HepG2 (cell line): ENCODE measurements around the gene PHACTR3. TPM values are rescaled to one million over a fixed set of nuclear protein-coding genes. Genes with fewer than 3 reads are reported as not detected.

ENCODE experiments used
- ATAC-seq: fragments of 200-7000 bp; cut with Tn5 transposase; 3 replicates; pipeline ENCODE4 v1.9.1; 2020; ENCODE audit warnings: mild to moderate bottlenecking, moderate library complexity
- BruUV-seq: library from RNA; stranded (reverse); fragments of 400-500 nt; replicated peaks from 2 replicates; lab custom pipeline; 2021; lab: Mats Ljungman, UMichigan
- CTCF ChIA-PET: fragments of 300-600 bp; formaldehyde crosslinking; extraction: SDS; loops from one replicate; lab custom pipeline; 2021; ENCODE audit warnings: low total read pairs, inconsistent platforms, low intra/inter-chr PET ratio; lab: Yijun Ruan, JAX
- POLR2A ChIA-PET: fragments of 350-600 bp; sonication (Branson Sonifier 250); formaldehyde crosslinking; loops from one replicate; lab custom pipeline; 2020; ENCODE audit warnings: antibody characterized with exemption, inconsistent platforms; lab: Yijun Ruan, JAX
- DNase-seq: peaks from one replicate; pipeline ENCODE4 v3.0.0-alpha.2; 2015; ENCODE audit warnings: low spot score
- FAIRE-seq: peaks from 3 replicates; lab custom pipeline; 2011; peaks lifted over from hg19 to GRCh38; lab: Jason Lieb, UNC
- H2AFZ ChIP-seq: one replicate; pipeline ENCODE4 v1.6.1; 2011; ENCODE audit warnings: low read length, inconsistent platforms
- H3K27ac ChIP-seq: fragments of 300-600 bp; 3 replicates; pipeline ENCODE4 v1.8.0; 2011; ENCODE audit warnings: mixed run types, mild to moderate bottlenecking, mixed read lengths, low read length, inconsistent platforms; ENCODE audit not compliant: insufficient read depth; ENCODE audit errors: extremely low read length
- H3K27me3 ChIP-seq, 2 experiments: fragments of 200-600 bp in 1 of 2; 2 replicates in 1 of 2; 3 replicates in 1 of 2; pipeline versions ENCODE4 v1.6.0 to v1.8.0; 2011; ENCODE audit warnings: low read length in 2 of 2, mild to moderate bottlenecking in 2 of 2, moderate library complexity in 2 of 2, inconsistent platforms in 1 of 2; ENCODE audit not compliant: insufficient read depth in 2 of 2, control insufficient read depth in 1 of 2
- H3K36me3 ChIP-seq, 2 experiments: fragments of 200-600 bp in 1 of 2; replicated peaks in 1 of 2; 2 replicates in 1 of 2; 3 replicates in 1 of 2; pipeline versions ENCODE4 v1.5.1 to v1.8.0; 2011; ENCODE audit warnings: low read length in 2 of 2, inconsistent platforms in 1 of 2; ENCODE audit not compliant: insufficient read depth in 2 of 2, control insufficient read depth in 1 of 2
- H3K4me1 ChIP-seq: 2 replicates; pipeline ENCODE4 v1.5.1; 2012; ENCODE audit warnings: low read length, inconsistent platforms; ENCODE audit not compliant: insufficient read depth
- H3K4me2 ChIP-seq: 2 replicates; pipeline ENCODE4 v1.6.0; 2011; ENCODE audit warnings: low read depth, low read length, inconsistent platforms
- H3K4me3 ChIP-seq, 3 experiments: fragments of 200-600 bp in 1 of 3; sonication (generic), shearing (Covaris generic) in 1 of 3; replicated peaks in 1 of 3; 2 replicates each; pipeline ENCODE4 v1.5.1; 2011 to 2016; ENCODE audit warnings: low read length in 3 of 3, inconsistent platforms in 2 of 3, low read depth in 2 of 3, mild to moderate bottlenecking in 2 of 3, control low read depth in 1 of 3, mixed read lengths in 1 of 3; ENCODE audit not compliant: insufficient read depth in 1 of 3
- H3K79me2 ChIP-seq: one replicate; pipeline ENCODE4 v1.6.1; 2011; ENCODE audit warnings: low read length, inconsistent platforms; ENCODE audit not compliant: insufficient read depth
- H3K9ac ChIP-seq: 2 replicates; pipeline ENCODE4 v1.6.0; 2011; ENCODE audit warnings: mild to moderate bottlenecking, low read depth, low read length, inconsistent platforms; ENCODE audit not compliant: insufficient read depth
- H3K9me3 ChIP-seq: 2 replicates; pipeline ENCODE4 v1.5.1; 2012; ENCODE audit warnings: mild to moderate bottlenecking, low read length
- H4K20me1 ChIP-seq: 2 replicates; pipeline ENCODE4 v1.6.0; 2011; ENCODE audit warnings: inconsistent platforms, mild to moderate bottlenecking, low read length, moderate library complexity; ENCODE audit not compliant: insufficient read depth
- ATRX ChIP-seq: sonication (generic); formaldehyde crosslinking; IDR thresholded peaks from 2 replicates; pipeline ENCODE4 v1.4.0; 2020; ENCODE audit warnings: missing genetic modification reagents, borderline replicate concordance
- FUBP1 ChIP-seq: sonication (generic); formaldehyde crosslinking; IDR thresholded peaks from 2 replicates; pipeline ENCODE4 v1.5.1; 2020; ENCODE audit warnings: missing genetic modification reagents, mild to moderate bottlenecking, borderline replicate concordance
- HBP1 ChIP-seq: IDR thresholded peaks from 2 replicates; pipeline ENCODE4 v1.6.1; 2016; ENCODE audit warnings: low read depth, control low read depth
- MTF2 ChIP-seq: sonication (generic); formaldehyde crosslinking; IDR thresholded peaks from 2 replicates; pipeline ENCODE4 v1.5.0; 2020; ENCODE audit warnings: missing genetic modification reagents, borderline replicate concordance
- RERE ChIP-seq: IDR thresholded peaks from 2 replicates; pipeline ENCODE4 v1.6.1; 2016; ENCODE audit warnings: low read depth, missing genetic modification reagents, missing compliant biosample characterization
- SALL1 ChIP-seq: sonication (generic); formaldehyde crosslinking; IDR thresholded peaks from 2 replicates; pipeline ENCODE4 v1.8.0; 2022; ENCODE audit warnings: mild to moderate bottlenecking, missing genetic modification reagents
- TRIM24 ChIP-seq: sonication (generic); formaldehyde crosslinking; IDR thresholded peaks from 2 replicates; pipeline ENCODE4 v1.8.0; 2022; ENCODE audit warnings: mild to moderate bottlenecking, missing genetic modification reagents
- ZNF512 ChIP-seq: sonication (generic); formaldehyde crosslinking; IDR thresholded peaks from 2 replicates; pipeline ENCODE4 v1.4.0; 2020; ENCODE audit warnings: mild to moderate bottlenecking, missing genetic modification reagents
- ZNF574 ChIP-seq: sonication (generic); formaldehyde crosslinking; IDR thresholded peaks from 2 replicates; pipeline ENCODE4 v1.4.0; 2020; ENCODE audit warnings: missing genetic modification reagents
- ZNF780A ChIP-seq: sonication (generic); formaldehyde crosslinking; IDR thresholded peaks from 2 replicates; pipeline ENCODE4 v1.8.0; 2022; ENCODE audit warnings: mild to moderate bottlenecking, missing genetic modification reagents, moderate library complexity
- ZNF891 ChIP-seq: sonication (generic); formaldehyde crosslinking; IDR thresholded peaks from 2 replicates; pipeline ENCODE4 v1.5.0; 2020; ENCODE audit warnings: mild to moderate bottlenecking, missing genetic modification reagents
- WGBS: methylation state at CpG from one replicate; pipeline ENCODE4 v1.1.6; 2017; ENCODE audit warnings: low lambda C conversion rate; 5-methylcytosine and 5-hydroxymethylcytosine counted together
- in situ Hi-C: cut with HindIII; loops from 2 replicates; pipeline ENCODE4 v1.10.0; 2017; ENCODE audit warnings: low pct_unique_long_range_greater_than_20kb; ENCODE audit not compliant: extremely low pct_ligation_motif_present
- intact Hi-C: fragments of 100-400 bp; cut with micrococcal nuclease; formaldehyde crosslinking; loops from one replicate; pipeline ENCODE4 v1.10.0; 2022; ENCODE audit not compliant: unreplicated experiment
- polyA plus RNA-seq, 8 experiments: library from polyadenylated mRNA; depleted of rRNA in 3 of 8; stranded (reverse) in 7 of 8; unstranded in 1 of 8; fragments of >200 nt; fragmentation: Illumina TruSeq in 4 of 8; extraction: Trizol in 4 of 8; gene quantifications; 2 replicates each; pipeline versions ENCODE4 v1.2.1 to v1.2.3, GENCODE V29; 2011 to 2016; ENCODE audit warnings: low read depth in 4 of 8, missing spikeins in 1 of 8, mixed read lengths in 1 of 8; ENCODE audit not compliant: insufficient read depth in 1 of 8
- total RNA-seq, 5 experiments: library from RNA; depleted of rRNA; stranded (reverse); fragments of >200 nt; fragmentation: Illumina TruSeq; extraction: Trizol; gene quantifications; 2 replicates each; pipeline ENCODE4 v1.2.3, GENCODE V29; 2016; ENCODE audit warnings: low read depth in 1 of 5

Gene PHACTR3
- total and polyA plus RNA-seq, 2 of the 13 experiments (the other 11 are each of a cell fraction or from before 2014, with no cell fraction given) = not detected

GRCh38 chr20:59764037-59764436, 159.7 kb downstream of the PHACTR3 start:
- no peaks in the 10 kb centered on the region for H3K27me3 ChIP-seq
- no peak for TF ChIP-seq TRIM24 (CRISPR knock-in tag)
- no peak for TF ChIP-seq ZNF574
- no peak for TF ChIP-seq FUBP1 (CRISPR knock-in tag)
- TF ChIP-seq ZNF780A (CRISPR knock-in tag) = no peak
- TF ChIP-seq ZNF891 (CRISPR knock-in tag) = no peak
- TF ChIP-seq ZNF512 (CRISPR knock-in tag) = no peak
- TF ChIP-seq HBP1 (CRISPR knock-in tag) = no peak
- no peak for TF ChIP-seq MTF2 (CRISPR knock-in tag)
- no peak for TF ChIP-seq SALL1 (CRISPR knock-in tag)
- no peak for TF ChIP-seq RERE (CRISPR knock-in tag)
- TF ChIP-seq ATRX = no peak
- POLR2A ChIA-PET = no interaction called here
- no peak overlapping the region for H3K9ac ChIP-seq
- no peaks in the 10 kb centered on the region for H3K79me2 ChIP-seq
- FAIRE-seq = no peak
- no peaks in the 10 kb centered on the region for H4K20me1 ChIP-seq
- no TSS peak for BruUV-seq
- H3K9me3 ChIP-seq = no peaks in the 10 kb centered on the region
- WGBS = 0% methylated on average over 2 of the region's 2 CpGs
- intact Hi-C loops = no loop called here
- H3K4me2 ChIP-seq = no peak overlapping the region
- in situ Hi-C loops = no loop called here
- DNase-seq = no peak
- no peak overlapping the region for H2AFZ ChIP-seq
- no peaks in the 10 kb centered on the region for H3K36me3 ChIP-seq
- H3K4me1 ChIP-seq = no peaks in the 10 kb centered on the region
- CTCF ChIA-PET = no interaction called here
- no peak overlapping the region for H3K4me3 ChIP-seq
- H3K27ac ChIP-seq = no peak overlapping the region
- no peak for ATAC-seq
